Measurements from ENCODE around the gene UQCC2.

The UQCC2 gene

GRCh38 chr6:33707771-33708170 is 3.7 kb downstream of the UQCC2 start:
- no peak for DNase-seq (ENCODE audit: low read depth, low spot score)

DNA sequence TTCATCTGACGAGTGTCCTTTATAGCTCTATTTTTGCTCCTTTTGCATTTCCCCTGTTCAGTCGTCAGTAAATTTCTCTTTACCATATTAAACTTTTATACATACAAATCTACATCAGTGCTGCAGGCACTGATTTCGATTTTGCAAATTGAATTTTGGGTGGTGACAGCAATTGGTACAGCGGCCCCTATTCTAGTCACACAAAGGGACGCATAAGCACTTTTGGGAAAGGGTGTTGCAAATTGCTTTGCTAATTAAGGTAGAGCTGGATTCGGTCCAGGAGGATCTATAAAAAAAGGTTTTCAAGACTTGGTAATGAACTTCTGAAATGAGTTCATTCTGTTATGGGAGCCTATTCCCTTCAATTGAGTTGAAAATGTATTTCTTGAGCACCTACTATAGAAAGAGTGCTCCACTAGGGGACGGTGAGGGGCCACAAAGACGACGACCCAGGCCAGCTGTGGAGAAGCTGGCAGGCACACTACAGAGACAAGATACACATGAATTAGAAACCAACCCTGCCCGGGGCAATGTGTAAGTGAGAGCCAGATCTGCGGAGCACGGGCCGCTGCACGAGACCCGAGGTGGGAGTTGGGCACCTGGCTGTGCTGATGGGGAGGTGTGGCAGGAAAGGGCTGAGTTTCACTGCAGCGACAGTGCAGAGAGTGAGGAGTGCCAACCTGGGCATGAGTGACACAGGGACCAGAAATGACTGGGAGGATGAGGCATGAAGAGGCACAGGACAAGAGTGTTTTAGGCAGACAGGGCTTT is 5.4 kb downstream of the UQCC2 start:
- DNase-seq (ENCODE audit: low read depth, low spot score), result no peak

DNA sequence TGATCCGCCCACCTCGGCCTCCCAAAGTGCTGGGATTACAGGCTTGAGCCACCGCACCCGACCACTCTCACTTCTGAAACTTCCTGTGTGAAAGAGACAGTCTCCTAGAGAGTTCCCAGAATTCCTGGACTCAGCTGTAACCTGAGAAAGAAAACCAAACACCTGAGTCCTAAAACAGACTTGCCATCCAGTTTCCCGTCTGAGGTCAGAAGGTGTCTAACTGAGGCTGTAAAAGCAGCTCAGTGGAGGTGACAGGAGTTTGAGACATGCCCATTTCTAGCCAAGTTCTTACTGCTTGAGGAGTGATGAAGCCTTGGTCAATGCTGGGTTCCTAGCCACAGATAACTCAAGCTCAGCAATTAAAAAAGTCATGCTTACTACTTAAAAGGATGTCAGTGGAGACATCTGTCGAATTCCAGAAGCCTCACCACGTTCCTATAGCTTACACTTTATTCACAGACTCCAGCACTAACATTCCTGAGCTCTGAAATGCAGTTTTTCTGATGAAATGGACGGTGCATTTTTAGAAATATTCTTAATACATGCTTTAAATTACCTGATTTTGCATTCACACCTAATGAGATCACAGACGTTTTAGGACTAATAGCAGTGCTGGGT is 6.1 kb downstream of the UQCC2 start:
- DNase-seq (ENCODE audit: low read depth, low spot score), result no peak

DNA sequence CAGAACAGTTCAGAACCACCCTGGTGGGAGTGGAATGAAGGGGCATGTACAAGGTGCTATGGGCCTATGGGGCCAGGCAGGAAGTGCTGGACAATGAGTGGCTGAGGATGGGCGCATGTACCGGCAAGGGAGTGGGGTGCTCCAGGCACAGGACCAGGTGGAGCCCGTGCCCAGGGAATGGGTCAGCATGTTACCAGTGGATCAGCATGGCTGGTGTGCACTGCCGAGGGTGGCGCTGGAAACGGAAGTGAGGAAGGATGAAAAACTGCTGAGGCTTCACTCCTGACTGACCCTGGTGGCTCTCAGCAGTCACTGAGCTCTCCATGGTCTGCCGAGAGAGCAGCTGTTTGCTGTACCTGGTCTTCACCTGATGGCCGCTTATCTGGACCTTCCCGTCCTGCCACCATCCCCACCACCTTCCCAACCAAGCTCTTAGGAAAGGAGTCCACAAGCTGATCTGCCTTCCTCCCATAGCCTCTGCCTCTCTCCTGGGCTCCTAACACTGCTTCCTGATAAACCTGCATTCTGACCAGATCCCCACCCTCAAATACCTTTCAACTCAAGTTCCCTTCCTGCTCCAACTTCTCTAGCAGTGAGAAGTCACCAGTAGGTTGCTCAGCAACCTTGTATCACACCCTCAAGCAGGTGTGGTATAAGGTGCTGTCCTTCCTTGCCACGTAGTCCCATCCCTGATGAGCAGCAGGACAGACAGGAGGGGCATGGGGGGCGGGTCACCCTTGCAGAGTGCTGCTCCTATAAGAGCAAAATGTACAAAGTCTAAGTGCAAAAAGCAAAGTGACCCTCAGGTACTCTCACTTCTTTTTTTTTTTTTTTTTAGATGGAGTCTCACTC is 7.1 kb downstream of the UQCC2 start:
- DNase-seq (ENCODE audit: low read depth, low spot score), result no peak

GRCh38 chr6:33702345-33702977 is 9.0 kb downstream of the UQCC2 start:
- DNase-seq (ENCODE audit: low read depth, low spot score), result no peak

DNA sequence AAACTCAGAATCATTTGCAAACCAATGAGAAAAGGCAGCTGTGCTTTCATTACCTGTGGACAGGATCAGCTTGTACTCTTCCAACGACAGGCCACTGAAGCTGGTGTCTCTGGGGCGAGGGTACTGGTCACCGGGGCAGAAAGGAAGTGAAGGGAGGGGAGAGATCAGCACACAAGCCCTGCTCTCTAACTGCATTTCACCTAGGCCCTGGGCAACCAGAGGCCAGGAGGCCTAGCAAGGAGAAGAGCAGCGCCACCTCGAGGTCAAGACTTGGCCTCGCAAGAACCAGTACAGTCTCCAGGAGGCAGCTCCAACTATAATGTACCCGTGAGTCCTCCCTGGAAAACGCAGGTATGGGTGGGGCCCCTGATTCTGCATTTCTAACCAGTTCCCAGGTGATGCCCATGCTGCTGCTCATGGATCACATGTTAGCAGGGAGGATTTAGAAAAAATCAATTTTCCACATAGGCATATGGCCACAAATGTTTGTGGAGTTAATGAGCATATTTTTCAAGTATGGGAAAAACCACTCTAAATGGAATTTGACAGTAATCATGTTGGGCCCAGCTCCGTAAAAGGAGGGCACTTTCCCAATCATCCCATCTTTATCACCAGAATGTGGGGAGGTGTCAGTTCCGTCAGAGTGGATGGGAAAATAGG is 11.0 kb downstream of the UQCC2 start:
- DNase-seq (ENCODE audit: low read depth, low spot score), result no peak

- DNase-seq (ENCODE audit: low read depth, low spot score), result no peak
Measured at GRCh38 chr6:33699739-33700138, 11.8 kb downstream of the UQCC2 start.

- DNase-seq (ENCODE audit: low read depth, low spot score), result no peak
Measured at GRCh38 chr6:33699131-33699530, 12.4 kb downstream of the UQCC2 start.

GRCh38 chr6:33698494-33698893 is 13.0 kb downstream of the UQCC2 start:
- no peak for DNase-seq (ENCODE audit: low read depth, low spot score)

GRCh38 chr6:33697845-33698244 is 13.7 kb downstream of the UQCC2 start:
- no peak for DNase-seq (ENCODE audit: low read depth, low spot score)

DNA sequence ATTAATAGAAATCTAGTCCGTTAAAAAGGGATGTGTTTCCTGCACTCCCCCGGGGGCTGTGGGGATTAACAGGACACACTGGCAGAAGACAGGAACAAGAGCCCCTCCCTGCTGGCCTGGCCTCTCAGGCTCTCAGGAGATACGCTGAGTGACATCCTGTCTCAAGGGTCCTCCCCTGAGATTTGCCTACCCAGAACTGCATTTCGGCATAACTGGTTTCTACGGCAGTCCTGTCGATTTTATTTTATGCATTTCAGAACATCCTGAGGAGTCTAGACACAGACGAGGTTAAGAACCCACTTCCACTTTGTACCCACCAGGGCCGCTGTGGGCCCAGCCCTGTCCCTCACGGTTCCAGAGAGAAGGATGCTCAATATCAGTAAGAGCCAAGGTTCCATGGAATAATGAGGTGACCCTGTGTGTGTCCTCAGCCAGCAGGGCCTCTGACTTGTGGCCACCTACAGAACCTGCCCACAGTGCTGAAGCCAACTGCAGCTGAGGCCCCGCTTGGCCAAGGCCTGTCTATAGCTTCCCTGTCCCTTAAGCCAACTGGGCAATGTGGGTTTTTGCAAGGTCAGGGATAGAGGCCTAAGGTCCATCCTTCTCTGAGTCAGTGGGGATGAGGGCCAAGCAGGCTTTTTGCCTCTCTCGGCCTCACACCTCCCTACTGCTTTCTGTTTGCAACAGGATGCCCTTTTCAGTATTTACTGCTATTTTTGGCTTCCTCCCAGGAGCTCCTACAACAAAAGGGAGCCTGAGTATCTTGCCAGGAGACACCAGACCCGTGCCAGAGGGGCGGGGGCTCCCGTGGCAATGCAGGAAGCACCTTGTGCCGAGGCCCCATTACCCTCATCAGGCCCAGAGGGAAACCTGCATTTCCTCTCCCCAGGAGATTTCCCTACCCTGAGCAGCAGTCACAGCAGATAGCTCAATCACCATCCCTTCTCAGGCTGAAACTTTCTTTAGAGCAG is 14.7 kb downstream of the UQCC2 start:
- DNase-seq (ENCODE audit: low read depth, low spot score), result peak; percentile 75

DNA sequence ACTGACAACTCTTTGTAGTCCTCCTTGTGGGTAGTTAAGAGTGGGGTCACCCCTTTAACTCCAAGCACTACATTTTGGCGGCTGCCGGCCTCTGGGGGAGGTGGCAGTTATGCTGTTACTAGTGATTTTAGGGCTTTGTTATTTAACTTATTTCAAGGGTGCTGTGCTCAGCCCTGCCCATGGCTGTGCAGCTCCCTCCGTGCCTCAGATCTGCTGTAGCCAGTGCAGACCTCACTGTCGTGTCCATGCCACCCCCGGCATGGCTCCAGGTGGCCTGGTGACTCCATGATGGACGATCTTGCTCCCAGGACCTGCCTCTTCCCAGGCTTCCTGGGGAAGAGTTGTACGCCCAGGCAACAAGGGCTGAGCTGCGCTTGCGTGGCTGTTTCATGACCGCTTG is 15.4 kb downstream of the UQCC2 start:
- DNase-seq (ENCODE audit: low read depth, low spot score), result no peak

DNA sequence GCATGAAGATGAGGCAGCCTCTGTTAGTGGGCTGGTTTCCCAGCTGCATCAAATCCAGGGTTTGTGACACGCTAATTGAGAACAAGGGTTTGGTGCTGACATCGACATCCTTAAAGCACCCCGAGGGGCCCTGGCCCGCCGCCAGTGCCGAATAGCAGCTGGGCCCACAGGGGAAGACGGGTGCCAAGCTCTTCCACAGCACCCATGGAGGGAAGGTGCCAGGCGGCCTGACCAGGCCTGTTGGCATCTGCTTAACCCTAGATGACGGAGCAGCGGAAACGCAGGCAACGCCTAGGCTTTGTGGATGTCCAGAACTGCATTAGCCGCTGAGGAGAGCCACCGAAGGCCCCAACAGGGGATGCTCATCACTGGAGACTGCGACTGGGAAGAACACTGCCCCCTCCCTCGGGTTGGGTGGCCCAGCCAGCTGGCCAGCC is 16.0 kb downstream of the UQCC2 start:
- DNase-seq (ENCODE audit: low read depth, low spot score), result no peak

GRCh38 chr6:33694977-33695376 is 16.5 kb downstream of the UQCC2 start:
- no peak for DNase-seq (ENCODE audit: low read depth, low spot score)

GRCh38 chr6:33694401-33694931 is 17.0 kb downstream of the UQCC2 start:
- DNase-seq (ENCODE audit: low read depth, low spot score), result no peak

GRCh38 chr6:33693186-33694105 is 18.1 kb downstream of the UQCC2 start:
- no peak for DNase-seq (ENCODE audit: low read depth, low spot score)

DNA sequence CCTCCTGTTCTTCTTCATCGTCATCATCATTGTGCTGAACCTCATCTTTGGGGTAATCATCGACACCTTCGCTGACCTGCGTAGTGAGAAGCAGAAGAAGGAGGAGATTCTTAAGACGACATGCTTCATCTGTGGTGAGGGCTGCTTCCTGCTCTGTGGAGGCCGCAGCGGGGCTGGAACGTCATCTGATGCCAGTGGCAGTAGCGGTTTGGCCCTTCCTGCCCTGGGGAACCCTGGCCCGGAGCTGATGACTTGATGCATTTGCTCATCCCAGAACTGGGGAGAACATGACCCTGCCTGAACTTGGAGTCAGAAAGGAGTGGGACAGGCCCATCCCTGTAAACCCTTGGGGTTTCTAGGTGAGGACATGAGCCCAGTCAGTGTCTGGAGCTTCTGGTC is 18.7 kb downstream of the UQCC2 start:
- no peak for DNase-seq (ENCODE audit: low read depth, low spot score)

GRCh38 chr6:33692078-33692759 is 19.3 kb downstream of the UQCC2 start:
- DNase-seq (ENCODE audit: low read depth, low spot score), result no peak
